ENCODE results near the gene TEKT1. TPM values are rescaled to one million over a fixed set of nuclear protein-coding genes. Genes with fewer than 3 reads are reported as not detected.

Gene TEKT1
- total RNA-seq, 2 donors from 2014 or later = not detected

GRCh38 chr17:6748617-6749016 lies 82.9 kb downstream of the TEKT1 start:
- Histone ChIP-seq H3K4me1 (ENCODE audit: control insufficient read depth, insufficient read depth, low read length) (no peaks in the 10 kb centered on the region), H3K27ac (ENCODE audit: low read depth, low read length) (no peak overlapping the region), H3K9me3 (ENCODE audit: control insufficient read depth, low read length) (no peaks in the 10 kb centered on the region), H3K9ac (ENCODE audit: extremely low read depth, low read length, poor library complexity, severe bottlenecking) (no peak overlapping the region), H3K4me3 (ENCODE audit: low read length) (no peak overlapping the region), H3K36me3 (ENCODE audit: control insufficient read depth, insufficient read depth, low read length) (no peaks in the 10 kb centered on the region), H3K27me3 (ENCODE audit: control insufficient read depth, insufficient read depth, low read length, poor library complexity, severe bottlenecking) (peaks cover 4% of the 10 kb centered on the region)
- Mint-ChIP-seq H3K36me3 (ENCODE audit: low read depth) (no peaks in the 10 kb centered on the region), H3K4me1 (peaks cover 10% of the 10 kb centered on the region), H3K27me3 (ENCODE audit: insufficient read depth) (peaks cover 12% of the 10 kb centered on the region), H3K4me3 (no peak overlapping the region), H3K9me3 (peaks cover 8% of the 10 kb centered on the region), H3K27ac (no peak overlapping the region)
- no peak for DNase-seq
- no peak for TF ChIP-seq CTCF (conservative IDR thresholded peaks at IDR 0.05)

Other genes starting within 250 kb of the TEKT1 start
- 10 to 100 TPM; 37.2 to 50.1 TPM for gene KIAA0753, start 191.0 kb downstream of the TEKT1 start, total RNA-seq
- 100 to 1,000 TPM; 135 to 151 TPM for gene TXNDC17, start 190.7 kb downstream of the TEKT1 start, total RNA-seq
- 10 to 100 TPM; 12.8 to 16.6 TPM for gene MED31, start 180.1 kb downstream of the TEKT1 start, total RNA-seq
- 1 to 10 TPM; 2.7 to 3.0 TPM for gene C17orf100, start 180.0 kb downstream of the TEKT1 start, total RNA-seq
- 1 to 10 TPM; 3.9 to 8.4 TPM for gene SLC13A5, start 118.4 kb downstream of the TEKT1 start, total RNA-seq
- gene XAF1, start 75.7 kb downstream of the TEKT1 start, total RNA-seq = under 1 TPM in 1 of 2 donors, not detected in 1; 0.35 TPM
- gene FBXO39, start 55.5 kb downstream of the TEKT1 start, total RNA-seq = under 1 TPM; 0.18 to 0.29 TPM
- gene ALOX12, start 164.3 kb upstream of the TEKT1 start, total RNA-seq = under 1 TPM; 0.46 to 0.92 TPM
- 100 to 1,000 TPM; 233 to 277 TPM for gene RNASEK, start 180.9 kb upstream of the TEKT1 start, total RNA-seq
- gene BCL6B, start 191.3 kb upstream of the TEKT1 start, total RNA-seq = 1 to 10 TPM; 2.9 to 7.0 TPM
- 10 to 100 TPM; 18.8 to 19.9 TPM for gene SLC16A13, start 204.3 kb upstream of the TEKT1 start, total RNA-seq
- gene SLC16A11, start 212.4 kb upstream of the TEKT1 start, total RNA-seq = under 1 TPM; 0.24 to 0.44 TPM
- not detected for gene CLEC10A, start 248.5 kb upstream of the TEKT1 start, total RNA-seq

Measured in endodermal cell (in vitro differentiated cells).